SHP77 (cell line): Measurements from ENCODE around the gene CSH1.
"Not testable (repeated sequence)": the region's sequence is repeated elsewhere in the genome, so short reads cannot be mapped to it uniquely, and the experiment has no call there.

ENCODE experiments used
- DNase-seq, 2 experiments: peaks; one replicate each; lab custom pipeline; 2025; lab: John Stamatoyannopoulos, UW

CSH1 gene

GRCh38 chr17:63928966-63929695 lies 32.8 kb upstream of the CSH1 start:
- no peak for DNase-seq

GRCh38 chr17:63928172-63928666 lies 31.8 kb upstream of the CSH1 start:
- DNase-seq, result no peak

GRCh38 chr17:63927464-63928171 lies 31.2 kb upstream of the CSH1 start:
- no peak for DNase-seq

DNA sequence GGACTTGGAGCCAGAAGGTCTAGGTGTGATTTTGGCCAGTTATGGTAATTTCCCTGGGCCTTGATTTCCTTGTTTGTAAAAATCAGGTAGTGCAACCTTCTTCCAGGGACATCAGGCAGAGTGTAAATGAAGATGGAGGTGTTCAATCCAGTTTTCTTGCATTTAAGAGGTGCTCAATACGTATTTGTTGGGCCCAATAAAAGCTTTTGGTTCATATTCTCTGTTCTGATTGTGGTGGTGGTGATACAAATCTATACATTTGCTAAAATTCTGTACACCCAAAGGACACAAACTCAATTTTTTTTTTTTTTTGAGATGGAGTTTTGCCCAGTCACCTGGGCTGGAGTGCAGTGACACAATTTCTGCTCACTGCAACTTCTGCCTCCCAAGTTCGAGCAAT lies 29.8 kb upstream of the CSH1 start:
- no peak for DNase-seq

DNA sequence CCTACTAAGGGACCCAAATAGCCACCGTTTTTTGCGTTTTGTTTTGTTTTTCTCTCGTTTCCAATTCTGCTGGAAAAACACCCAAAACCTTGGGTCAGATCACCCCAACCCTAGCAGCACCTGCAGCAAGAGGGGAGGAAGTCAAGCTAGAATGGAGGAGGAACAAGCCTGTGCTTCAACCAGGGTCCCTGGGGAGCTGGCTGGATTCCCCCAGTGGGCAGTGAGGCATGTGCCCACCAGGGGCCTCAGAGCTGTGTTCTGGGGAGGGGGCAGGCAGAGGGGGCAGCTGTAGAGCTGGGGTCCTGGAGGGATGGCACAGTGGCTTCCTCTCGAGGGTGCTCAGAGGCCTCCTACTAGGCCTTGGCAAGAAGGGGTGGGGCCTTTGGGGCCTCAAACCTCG lies 29.2 kb upstream of the CSH1 start:
- DNase-seq, result no peak

DNA sequence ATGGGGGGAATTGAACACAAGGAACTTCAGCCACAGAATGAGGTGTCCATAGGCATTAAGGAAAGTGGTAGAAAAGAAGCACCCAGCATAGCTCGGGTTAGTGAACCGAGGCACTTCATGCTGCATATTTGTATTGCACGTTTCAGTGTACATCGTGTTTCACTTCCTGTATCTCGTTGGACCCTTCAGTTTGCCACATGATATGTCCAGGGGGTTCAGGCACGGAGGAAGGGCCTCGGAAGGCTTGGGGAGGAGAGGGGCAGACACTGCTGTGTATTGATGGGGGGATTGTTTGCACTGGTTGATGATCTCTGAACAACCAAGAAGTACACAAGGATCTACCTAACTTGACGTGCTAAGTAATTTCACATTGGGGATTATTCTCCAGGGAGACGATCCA lies 26.0 kb upstream of the CSH1 start:
- not testable (repeated sequence) for DNase-seq

- DNase-seq, result not testable (repeated sequence)
Observed at GRCh38 chr17:63920779-63921178, 24.4 kb upstream of the CSH1 start.

GRCh38 chr17:63920050-63920449 lies 23.7 kb upstream of the CSH1 start:
- DNase-seq, result not testable (repeated sequence)

DNA sequence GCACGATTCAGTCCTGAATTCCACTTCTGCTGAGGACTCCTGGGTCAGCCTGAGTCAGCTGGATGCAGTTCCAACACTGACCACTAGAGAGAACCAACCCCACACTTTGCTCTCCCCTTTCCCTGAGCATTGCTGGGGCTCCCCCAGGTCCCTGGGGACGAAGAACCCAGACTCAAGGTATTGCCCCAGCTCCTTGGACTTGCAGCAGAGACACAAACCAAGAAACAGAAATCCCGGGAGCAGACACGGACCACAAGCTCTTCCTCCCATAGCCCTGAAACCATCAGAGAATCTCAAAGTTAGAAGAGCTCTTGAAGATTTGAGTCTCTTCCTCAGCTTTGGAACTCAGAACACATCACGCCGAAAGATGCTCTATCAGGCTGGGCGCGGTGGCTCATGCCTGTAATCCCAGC lies 22.9 kb upstream of the CSH1 start:
- peak in 1 of 2 experiments; percentile 9 for DNase-seq

GRCh38 chr17:63918789-63919305 lies 22.5 kb upstream of the CSH1 start, which contains the start of gene GH1:
TSS of gene GH1 (minus strand) at chr17:63918839. CDS start at chr17:63918776, 63 bp downstream.
- not testable (repeated sequence) for DNase-seq

GRCh38 chr17:63918305-63918704 lies 21.9 kb upstream of the CSH1 start:
- DNase-seq, result no peak

DNA sequence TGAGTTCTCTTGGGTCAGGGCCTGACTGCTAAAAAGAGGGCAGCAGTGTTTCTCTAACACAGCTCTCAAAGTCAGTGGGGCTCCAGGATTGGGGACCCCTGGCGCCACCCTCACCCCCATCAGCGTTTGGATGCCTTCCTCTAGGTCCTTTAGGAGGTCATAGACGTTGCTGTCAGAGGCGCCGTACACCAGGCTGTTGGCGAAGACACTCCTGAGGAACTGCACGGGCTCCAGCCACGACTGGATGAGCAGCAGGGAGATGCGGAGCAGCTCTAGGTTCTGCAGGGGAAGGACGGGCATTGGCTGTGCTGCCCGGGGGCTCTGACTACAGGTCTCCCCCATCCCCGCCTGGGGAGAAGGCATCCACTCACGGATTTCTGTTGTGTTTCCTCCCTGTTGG lies 21.3 kb upstream of the CSH1 start:
- no peak for DNase-seq

- not testable (repeated sequence) for DNase-seq
Observed at GRCh38 chr17:63917206-63917605, 20.8 kb upstream of the CSH1 start.

- no peak for DNase-seq
Observed at GRCh38 chr17:63916566-63917185, 20.3 kb upstream of the CSH1 start.

GRCh38 chr17:63915753-63916152 lies 19.4 kb upstream of the CSH1 start:
- not testable (repeated sequence) for DNase-seq

- no peak for DNase-seq
Observed at GRCh38 chr17:63914471-63914870, 18.1 kb upstream of the CSH1 start.

DNA sequence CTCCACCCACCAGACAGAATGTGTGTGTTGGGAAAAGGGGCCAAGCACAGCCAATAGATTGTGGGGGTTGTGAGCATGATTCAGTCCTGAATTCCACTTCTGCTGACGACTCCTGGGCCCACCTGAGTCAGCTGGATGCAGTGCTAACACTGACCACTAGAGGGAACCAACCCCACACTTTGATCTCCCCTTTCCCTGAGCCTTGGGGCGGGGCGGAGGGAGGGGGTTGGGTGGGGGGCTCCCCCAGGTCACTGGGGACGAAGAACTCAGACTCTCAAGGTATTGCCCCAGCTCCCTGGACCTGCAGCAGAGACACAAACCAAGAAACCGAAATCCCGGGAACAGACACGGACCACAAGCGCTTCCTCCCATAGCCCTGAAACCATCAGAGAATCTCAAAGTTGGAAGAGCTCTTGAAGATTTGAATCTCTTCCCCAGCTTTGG lies 15.3 kb upstream of the CSH1 start:
- no peak for DNase-seq

DNA sequence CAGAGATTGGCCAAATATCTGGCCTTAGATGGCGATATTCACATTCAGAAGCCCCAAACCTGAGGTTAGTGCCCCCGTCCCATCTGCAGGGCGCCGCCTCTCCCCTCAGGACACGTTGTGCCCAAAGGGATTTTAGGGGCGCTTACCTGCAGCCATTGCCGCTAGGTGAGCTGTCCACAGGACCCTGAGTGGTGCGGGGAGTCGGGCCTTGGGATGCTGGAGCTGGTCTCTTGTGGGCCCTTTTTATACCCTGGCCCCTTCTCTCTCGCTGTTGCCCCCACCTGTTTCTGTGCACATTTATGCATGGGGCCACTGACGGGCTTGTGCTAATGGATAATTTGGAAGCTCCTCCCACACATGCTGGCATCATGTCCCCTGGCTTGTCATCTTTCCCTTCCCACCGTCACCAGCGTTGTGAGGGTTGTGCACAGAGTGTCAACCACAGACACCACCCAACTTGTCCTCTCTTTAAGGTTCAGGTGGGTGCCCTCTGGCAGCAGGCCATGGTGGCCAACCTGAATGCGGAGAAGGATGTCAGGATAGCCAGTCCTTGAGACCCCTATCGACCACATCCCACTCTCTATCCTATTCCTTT lies 14.8 kb upstream of the CSH1 start, which contains the start of gene CSHL1:
Gene CSHL1 (minus strand): TSS at position 218 of the 595 bp plus-strand sequence. CDS start 62 bp downstream, at position 156.
- no peak for DNase-seq

GRCh38 chr17:63910096-63910495 lies 13.7 kb upstream of the CSH1 start:
- no peak for DNase-seq

- not testable (repeated sequence) for DNase-seq
Observed at GRCh38 chr17:63909586-63909985, 13.2 kb upstream of the CSH1 start.

DNA sequence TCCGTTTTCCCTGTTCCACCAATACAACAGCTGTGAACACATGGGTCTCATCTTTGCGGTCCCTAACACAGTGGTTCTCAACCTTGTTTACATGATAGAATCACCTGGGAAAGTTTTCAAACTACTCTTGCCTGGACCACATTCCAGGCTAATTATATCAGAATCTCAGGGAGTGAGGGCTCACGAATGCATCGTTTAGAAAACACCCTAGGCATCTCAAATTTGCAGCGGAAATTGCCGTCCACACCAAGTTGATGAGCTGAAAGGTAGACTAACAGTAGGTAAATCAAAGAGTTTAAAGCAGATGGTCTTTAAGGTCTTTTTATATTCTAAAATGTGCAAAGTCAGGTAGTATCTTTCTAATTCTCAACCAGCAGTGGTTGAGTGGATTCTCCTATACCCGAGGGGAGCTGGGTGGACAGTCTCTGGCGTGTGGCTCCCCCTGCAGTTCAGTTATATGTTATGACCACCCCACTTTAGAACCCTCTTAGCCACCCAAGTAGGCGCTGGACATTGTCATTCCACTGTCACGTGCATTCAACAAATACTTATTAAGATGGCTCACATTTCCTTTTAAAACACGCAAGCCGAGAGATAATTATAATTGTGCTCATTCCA lies 10.9 kb upstream of the CSH1 start:
- DNase-seq, result peak; percentile 9 to 28
